ENCODE measurements around the gene RPL36.
"Not testable (repeated sequence)": the region's sequence is repeated elsewhere in the genome, so short reads cannot be mapped to it uniquely, and the experiment has no call there.

The RPL36 gene

DNA sequence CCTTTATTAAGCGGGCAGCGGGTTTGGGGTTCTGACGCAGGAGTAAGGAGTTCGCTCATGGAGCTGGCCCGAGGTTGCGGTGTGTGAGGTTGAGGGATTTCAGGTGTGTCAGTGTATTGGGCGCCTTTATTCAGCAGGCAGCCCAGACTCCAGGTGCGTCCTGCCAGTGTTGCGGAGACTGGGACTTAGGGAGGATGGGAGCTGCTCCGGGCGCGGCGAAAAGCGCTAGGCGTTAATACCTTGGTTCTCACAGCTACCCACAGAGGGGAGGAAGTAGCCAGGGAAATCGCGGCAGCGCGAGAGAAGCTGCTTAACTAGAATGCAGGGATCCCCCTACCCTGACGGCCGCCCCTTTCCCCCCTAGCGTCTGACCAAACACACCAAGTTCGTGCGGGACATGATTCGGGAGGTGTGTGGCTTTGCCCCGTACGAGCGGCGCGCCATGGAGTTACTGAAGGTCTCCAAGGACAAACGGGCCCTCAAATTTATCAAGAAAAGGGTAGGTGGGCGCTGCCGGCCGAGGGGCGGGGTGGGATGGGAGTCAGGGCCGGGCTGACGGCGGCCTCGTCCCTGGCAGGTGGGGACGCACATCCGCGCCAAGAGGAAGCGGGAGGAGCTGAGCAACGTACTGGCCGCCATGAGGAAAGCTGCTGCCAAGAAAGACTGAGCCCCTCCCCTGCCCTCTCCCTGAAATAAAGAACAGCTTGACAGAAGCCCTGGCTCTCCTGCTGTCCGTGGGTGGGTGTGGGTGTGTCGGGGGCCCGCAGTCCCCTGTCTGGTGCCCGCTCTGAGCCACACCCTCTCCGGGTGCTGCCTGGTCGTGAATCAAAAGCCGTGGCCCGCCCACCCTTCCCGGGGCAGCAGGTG lies 1.1 kb downstream of the RPL36 start:
- DNase-seq (ENCODE audit: low read depth): peak; percentile 26

DNA sequence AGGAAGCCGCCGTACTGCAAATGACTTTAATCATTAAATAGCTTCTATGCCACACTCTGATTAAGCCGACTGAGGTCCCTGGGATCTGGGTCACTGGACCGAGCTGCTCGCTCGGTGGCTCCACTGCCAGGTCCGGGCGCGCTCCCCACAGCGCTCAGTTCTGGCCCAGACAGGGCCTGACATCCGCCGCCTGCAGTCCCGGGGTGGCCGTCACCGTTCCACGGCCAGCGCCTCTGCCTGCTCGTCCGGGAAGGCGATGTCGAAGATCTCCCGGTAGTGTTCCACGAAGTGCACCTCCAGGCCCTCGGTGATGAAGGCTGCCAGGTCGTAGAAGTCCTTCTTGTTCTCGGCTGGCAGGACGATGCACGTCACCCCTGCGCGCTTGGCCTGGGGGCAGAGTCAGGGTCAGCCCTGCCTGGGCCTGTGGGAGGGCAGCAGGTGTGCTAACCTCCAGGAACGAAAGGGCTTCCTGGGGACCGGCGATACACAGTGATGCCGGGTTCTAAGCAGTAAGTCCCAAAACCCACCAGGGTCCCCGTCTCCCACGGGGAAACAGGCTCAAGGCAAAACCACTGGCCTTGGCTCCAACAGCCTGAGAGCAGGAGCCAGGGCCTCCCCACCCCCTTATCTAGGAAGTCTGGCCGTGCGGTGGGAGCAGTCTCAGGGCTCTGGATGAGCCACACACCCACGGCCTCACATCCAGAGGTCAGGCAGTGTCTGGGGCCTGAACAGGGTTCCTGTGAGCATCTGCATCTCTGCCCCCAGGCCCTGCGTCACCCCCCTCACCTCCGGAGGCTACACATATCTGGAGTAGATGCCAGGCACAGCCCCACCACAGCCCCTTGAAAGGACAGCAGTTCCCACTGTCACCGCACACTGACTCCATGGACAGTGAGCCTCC lies 2.0 kb downstream of the RPL36 start:
- no peak for DNase-seq (ENCODE audit: low read depth)

DNA sequence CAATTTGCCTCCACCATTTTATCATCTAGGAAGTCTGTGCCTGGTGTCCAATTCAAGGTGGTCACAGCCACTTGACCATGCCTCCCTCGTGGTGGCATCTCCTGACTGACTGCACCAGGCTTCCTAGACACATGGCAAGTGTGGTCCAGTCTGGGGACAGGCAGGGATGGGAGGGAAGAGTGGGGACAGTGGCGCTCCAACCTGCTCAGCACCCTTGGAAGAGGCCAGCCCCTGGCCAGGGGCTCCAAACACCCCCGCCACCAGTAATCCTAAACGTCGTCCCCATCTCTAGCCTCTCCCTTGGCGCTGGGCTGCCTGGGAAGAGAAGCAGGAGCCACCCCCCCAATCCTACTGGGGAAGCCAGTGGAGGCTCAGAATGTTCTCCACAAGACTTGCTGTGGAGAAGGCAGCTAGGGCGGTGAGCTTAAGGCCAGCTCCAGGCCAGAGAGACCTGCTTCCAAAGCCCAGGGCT lies 2.7 kb downstream of the RPL36 start:
- no peak for DNase-seq (ENCODE audit: low read depth)

DNA sequence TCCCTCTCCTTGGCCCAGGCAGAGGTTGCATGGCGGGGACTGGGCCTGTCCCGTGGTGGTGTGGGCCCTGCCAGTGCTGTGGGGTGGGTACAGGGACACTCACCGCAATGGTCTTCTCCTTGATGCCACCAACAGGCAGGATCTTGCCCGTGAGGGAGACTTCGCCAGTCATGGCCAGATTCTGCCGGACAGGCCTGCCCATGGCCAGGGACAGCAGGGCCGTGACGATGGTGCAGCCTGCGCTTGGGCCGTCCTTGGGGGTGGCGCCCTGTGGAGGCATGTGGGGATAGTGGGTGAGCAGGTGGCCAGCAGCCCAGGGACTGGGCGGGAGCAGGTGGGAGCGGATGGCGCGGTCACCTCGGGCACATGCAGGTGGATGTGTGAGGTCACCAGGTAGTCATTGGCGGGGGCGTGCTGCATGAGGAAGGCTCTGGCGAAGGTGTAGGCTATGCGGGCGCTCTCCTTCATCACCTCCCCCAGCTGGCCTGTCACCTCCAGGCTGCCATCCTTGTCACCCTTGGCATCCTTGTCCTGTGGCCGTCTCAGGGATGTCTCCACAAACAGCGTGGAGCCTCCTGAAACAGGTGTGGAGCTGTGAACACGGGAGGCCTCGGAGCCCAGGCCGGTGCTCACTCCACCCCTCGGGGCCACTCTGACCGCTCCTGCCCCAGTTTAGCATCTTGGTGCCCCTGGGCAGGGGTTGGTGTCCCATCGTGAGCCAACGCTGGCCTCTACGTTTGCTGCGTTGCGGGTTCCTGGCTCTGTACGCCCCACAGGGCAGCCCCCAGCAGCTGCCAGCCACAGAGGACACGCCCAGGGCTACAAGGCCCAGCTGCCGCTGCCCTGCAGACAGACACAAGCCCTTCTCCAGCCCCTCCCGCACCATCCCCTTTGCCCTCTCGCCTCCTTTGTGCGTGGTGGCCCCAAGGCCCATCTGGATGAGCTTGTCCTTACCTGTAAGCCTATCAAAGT lies 3.4 kb downstream of the RPL36 start:
- DNase-seq (ENCODE audit: low read depth): no peak

DNA sequence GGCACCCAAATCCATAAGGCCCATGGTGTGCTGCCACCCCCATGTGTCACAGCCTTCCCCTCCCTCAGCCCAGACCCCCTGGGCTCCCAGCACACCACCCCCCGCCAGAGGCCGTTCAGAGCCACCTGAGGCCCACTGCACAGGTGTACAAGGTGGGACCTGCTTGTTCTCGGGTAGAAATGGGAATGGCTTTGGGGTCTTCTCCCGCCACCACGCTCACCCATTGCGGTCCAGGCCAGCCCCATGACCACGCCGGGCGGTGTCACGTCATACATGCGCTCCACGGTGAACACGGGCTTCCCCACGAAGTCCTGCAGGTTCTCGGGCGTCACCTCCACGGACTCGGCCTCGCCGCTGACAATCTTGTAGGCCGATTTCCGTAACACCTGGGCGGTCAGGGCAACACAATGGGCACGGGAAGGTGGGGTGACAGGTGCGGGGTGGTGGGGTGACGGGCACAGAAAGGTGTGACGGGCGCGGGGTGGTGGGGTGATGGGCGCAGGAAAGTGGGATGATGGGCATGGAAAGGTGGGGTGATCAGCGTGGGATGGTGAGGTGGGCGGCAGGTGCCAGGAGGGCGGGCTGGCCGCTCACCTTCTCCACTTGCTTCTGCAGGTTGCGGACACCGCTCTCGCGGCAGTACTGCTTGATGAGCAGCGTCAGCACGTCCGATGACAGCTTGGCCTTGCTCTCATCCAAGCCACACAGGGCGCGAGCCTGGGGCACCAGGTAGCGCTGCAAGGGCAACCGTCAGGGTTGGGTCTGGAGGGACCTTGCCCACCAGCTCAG lies 4.3 kb downstream of the RPL36 start:
- no peak for DNase-seq (ENCODE audit: low read depth)

DNA sequence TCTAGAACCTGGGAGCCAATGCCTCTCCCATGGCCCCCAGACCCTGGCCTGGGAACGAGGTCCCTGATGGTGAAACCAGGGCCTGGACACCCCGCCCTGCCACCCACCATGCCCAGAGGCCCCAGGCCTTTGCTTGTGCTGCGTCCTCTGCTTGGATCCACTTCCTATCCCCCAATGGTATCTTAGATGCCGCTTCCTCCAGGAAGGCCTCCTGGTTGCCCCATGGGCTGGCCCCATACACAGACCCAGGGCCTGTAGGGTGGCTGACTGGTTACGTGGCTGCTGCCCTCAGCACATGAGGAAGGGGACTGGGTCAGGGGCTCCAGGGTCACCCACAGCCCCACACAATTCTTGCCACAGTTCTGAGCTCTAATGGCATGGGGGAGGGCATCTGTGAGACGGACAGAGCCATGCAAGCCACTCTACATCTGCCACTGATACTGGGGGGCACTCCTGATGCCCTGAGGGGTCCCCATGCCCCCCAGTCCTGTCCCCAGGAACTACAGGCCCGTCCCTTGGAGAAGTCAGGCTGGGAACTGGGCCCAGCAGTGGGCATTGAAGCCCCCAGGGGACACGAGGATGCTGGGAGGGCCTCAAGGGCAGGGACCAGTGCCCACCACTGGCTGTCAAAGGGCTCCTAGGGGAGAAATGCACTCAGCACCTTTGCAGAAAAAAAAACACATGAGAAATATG lies 5.0 kb downstream of the RPL36 start:
- no peak for DNase-seq (ENCODE audit: low read depth)

DNA sequence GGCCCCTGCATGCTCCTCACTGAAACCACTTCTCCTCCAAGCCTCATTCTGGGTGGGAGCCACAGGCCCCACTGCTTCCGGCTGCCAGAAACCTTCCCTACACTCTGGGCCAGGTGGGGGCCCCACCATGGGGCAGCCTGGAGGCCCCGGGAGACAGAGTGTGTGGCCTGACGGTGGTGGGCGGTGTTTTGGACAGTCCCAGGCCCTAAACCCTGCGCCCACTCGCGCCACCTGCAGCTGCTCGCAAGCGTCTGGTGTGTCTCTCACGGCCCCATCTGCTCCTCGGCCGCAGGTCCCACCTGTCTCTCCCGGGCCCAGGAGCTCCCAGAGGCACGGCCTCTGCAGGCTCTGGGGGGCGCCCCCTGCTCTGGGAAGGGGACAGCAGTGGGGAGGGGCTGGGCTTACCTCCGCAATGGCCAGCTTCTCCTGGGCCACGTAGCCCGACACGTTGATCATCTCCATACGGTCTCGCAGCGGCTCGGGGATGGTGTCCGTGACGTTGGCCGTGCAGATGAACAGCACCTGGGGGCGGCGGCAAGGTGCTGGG lies 5.6 kb downstream of the RPL36 start:
- DNase-seq (ENCODE audit: low read depth): no peak

DNA sequence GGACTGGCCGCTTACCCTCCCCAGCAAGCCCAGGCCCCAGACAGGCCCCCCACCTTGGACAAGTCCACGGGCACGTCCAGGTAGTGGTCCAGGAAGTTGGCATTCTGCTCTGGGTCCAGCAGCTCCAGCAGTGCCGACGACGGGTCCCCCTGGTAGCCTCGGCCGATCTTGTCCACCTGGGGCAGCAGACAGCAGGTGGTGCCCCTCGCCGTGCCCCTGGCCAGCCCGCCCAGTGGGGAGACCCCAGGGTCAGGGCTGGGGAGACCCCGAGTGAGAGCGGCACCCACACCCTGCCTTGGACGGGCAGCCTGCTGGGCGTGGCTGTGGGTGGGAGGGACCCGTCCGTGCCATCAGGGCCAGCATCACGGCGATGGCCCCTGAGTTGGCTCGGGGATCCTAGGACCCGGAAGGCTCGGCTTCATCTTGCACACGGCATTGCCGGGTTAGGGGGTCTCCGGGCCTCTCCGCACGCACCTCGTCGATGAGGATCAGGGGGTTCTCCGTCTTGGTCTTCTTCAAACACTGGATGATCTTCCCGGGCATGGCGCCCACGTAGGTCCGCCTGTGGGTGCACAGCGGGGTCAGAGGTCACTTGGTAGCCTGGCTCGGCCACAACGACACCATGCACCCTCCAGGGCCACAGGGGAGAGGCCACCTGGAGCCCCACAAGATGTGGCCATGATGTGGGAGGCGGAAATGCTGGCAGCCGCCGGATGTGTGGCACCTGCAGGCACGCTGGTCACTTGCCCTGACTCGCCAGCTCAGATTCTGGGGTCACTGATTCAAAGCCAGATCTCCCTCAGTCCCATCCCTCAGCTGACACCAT lies 6.3 kb downstream of the RPL36 start:
- DNase-seq (ENCODE audit: low read depth): no peak

DNA sequence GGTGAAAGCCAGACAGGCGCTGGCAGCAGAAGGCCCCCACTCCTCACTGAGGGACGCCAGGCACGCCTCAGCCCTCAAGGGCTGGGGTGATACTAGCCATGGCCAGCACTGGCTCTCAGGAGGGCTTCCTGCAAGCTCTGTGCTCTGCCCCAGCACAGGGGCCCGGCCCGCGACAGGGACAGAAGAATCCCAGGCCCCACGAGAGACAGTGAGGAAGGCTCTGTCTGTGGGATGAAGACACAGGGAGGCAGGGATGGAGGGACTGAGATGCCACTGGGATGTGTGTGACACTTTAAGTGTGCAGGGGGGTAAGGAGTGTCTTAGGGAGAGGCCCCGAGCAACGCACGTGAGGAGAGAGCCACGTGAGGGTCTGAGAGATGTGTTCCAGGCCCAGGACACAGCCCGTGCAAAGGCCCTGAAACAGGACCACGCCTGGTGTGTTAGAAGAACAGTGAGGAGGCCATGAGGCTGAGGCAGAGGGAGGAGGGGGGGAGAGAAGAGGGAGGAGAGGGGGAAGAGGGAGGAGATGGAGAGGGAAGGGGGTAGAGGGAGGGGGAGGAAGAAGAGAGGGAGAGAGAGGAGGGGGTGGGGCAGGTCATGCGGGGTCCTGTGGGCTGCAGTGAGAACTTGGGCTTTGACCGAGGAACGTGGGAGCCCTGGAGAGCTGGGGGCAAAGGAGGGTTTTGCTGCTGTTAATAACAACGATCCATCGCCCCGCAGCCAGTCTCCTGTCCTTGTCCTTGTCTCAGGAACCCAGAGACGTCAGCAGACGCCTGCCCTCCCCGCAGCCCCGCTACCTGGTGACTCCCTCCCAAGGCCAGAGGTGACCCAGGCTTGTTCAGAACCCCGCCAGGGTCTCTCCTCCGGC lies 7.2 kb downstream of the RPL36 start:
- DNase-seq (ENCODE audit: low read depth): no peak

DNA sequence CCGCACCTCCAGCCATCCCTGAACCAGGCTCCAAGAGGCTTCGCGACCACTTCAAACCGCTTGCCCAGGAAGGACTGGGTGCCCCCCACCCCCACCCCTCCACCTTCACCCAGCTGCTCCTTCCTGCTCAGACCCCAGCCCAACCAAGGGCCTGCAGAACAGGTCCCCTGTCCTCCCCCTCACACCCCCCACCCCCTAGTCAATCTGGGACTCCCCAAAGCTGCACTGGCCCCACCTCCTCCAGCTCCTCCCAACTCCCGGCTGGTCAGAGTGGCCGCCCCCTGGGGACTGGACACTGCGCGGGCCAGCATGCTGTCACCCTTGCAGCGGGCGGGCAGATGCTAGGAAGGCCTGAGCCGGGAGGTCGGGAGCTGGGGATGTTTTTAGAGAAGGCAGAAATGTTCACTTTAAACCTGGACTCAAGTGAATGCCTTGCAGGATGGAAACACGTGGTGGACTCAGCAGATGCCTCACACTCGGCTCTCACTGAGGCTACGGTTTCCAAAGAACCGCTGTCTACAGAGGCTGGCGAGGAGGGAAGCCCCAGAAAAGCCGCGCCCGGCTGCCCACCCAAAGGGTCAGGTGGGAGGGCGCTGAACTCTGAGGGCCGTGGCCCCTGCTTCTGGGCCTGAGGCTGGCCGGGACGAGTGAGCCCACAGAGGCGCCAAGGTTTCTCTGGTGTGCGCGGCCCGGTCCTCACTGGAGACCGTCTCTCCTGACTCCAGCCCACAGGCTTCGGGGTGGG lies 8.0 kb downstream of the RPL36 start:
- DNase-seq (ENCODE audit: low read depth): no peak

DNA sequence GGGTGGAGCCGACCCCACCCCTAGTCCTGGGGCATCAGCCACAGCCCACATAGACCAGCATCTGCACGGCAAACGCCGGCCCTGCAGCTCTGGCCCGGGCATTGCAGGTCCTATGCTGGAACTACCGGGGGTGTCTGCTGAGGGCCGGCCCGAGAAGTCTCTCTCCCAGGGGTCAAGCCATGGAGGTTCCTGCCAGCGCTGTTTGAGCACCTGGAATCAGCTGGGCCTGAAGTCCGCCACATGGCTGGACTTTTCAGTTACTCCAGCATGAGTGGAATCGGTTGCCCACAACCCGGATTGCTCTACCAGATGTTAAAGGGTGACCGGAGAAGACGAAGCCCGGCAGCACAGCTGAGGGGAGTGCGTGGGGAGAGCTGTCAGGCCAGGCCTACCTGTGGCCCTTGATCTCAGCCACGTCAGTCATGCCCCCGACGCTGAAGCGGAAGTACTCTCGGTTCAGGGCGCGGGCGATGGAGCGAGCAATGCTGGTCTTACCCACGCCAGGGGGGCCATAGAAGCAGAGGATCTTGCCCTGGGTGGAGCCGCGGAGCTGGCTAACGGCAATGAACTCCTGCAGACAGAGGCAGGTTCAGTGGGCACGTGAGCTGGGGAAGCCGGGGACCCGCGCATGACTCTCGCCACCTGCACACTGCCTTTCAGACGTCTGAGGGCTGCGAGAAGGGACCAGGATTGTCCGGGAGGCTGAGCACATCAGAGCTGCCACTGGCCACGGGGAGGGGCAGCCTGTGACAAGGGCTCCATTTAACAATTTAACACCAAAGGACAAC lies 8.7 kb downstream of the RPL36 start:
- no peak for DNase-seq (ENCODE audit: low read depth)

DNA sequence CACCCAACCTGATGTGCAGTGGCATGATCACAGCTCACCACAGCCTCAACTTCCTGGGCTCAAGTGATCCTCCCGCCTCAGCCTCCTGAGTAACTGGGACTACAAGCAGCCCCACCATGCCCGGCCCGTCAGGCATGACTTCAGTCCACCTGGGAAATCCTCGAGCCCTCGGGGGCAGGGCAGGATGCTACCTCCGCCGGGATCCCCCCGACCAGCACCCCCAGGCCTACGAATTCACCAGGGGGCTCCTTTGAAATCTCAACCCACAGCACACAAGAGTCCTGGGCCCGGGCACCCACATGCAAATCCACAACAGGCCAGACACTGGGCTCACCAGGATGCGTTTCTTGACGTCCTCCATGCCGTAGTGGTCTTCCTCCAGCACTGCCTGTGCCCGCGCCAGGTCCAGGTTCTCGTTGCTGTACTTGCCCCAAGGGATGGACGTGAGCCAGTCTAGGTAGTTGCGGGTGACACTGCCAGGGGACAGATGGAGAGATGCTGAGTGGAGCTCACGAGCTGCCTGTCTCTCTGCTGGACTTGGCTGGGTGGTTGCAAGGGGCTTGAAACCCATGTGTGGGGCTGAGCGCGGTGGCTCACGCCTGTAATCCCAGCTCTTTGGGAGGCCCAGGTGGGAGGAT lies 10.5 kb downstream of the RPL36 start:
- DNase-seq (ENCODE audit: low read depth): no peak

DNA sequence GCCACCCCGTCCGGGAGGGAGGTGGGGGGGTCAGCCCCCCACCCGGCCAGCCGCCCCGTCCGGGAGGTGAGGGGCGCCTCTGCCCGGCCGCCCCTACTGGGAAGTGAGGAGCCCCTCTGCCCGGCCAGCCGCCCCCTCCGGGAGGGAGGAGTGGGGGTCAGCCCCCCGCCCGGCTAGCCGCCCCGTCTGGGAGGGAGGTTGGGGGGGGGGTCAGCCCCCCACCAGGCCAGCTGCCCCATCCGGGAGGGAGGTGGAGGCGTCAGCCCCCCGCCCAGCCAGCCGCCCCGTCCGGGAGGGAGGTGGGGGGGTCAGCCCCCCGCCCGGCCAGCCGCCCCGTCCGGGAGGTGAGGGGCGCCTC lies 11.9 kb downstream of the RPL36 start:
- not testable (repeated sequence) for DNase-seq (ENCODE audit: low read depth)

DNA sequence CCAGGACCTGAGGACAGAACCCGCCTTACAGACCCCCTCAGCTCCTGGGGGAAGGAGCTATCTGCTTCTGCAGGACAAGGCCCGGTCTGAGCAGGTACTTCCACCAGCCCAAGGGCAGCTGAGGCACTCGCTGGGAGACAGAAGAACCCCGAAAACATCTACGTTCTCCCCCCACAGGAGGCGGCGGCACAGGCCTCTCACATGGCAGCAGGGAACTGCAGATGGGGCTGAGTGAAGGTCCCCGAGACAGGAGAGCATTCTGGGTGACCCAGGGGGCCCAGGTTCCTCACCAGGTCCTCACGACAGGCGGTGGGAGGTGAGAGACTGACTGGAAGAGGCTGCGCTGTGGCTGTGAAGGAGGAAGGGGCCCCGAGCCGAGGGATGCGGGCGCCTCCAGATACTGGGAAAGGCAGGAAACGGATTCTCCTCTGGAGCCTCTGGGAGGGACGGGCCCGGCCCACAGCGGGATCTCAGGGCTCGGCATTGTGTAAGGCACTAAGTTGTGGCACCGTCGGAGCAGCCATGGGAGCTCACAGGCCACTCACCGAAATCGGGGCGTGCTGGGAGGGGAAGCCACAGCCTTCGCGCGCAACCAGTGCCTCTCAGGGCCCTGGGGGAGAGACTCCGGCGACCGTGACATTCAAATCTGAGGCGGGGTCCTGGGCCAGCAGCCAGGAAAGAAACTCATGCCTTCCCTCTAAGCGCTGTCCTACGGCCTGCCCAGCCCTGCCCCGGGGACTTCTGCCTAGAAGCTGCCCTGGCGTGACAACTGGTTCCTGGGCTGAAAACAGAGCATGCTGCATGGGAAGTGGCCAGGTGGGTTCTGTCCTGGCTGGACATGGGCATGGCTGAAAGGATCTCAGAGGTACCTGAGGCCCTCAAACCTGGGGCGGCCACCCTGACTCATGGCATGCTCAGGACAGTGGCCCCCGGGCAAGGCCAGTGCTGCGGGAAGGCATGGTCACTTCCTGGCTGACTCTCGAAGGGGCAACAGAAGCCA lies 14.0 kb downstream of the RPL36 start:
- DNase-seq (ENCODE audit: low read depth): no peak

DNA sequence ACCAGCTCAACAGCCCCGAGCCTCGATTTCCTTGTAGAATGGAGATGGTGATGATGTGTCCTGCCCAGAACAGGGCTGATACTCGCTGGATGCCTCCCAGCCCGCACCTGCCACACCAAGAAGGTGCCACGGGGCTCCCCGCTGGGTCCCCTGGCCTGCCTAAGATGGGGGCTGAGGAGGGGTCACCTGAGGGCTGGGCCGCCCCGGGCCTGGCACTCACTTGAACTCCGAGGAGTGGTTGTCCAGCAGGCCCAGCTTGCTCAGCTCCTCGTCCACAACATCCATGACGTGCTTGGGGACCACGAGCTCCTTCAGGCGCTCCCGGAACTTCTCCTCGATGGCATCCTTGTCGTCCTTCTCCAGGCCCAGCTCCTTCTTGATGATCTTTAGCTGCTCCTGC lies 15.5 kb downstream of the RPL36 start:
- DNase-seq (ENCODE audit: low read depth): no peak

Measured in activated T-cell treated with anti-CD3 and anti-CD28 coated beads for 1 hour (primary cell).